Measurements from ENCODE around the gene TKT. TPM values are rescaled to one million over a fixed set of nuclear protein-coding genes. Genes with fewer than 3 reads are reported as not detected.
A peak's percentile ranks its signal among the peaks of the same experiment; 100 is the strongest.

Gene TKT
- total RNA-seq, 4 donors from 2014 or later = 97.3 to 338 (median 167) TPM

- in situ Hi-C loops (cut with MboI; ENCODE audit: low pct_ligation_motif_present in 1 of 4, low pct_unique_long_range_greater_than_20kb in 1 of 4, low sequenced_read_pairs in 3 of 4) = no loop called here
- no peak overlapping the region for H3K4me3 ChIP-seq
- peaks cover 0 to 38% (median 11%) of the 10 kb centered on the region in 4 donors for H3K36me3 ChIP-seq
- H3K4me1 ChIP-seq = no peaks in the 10 kb centered on the region
- DNase-seq = no peak
- 85 to 92% methylated on average over 4 to 15 of the region's 15 CpGs for WGBS, 2 donors (ENCODE audit: low coverage in 1 of 2)
- no peaks in the 10 kb centered on the region for H3K27me3 ChIP-seq
- H3K27ac ChIP-seq = no peak overlapping the region
- intact Hi-C loops (cut with DNase I; ENCODE audit: low total_unique reads) = no loop called here
- TF ChIP-seq EP300 (IDR thresholded peaks at IDR 0.05; ENCODE audit: low read depth) (no peak), POLR2AphosphoS5 (IDR thresholded peaks at IDR 0.05) (no peak), CTCF (IDR thresholded peaks at IDR 0.05) (no peak), POLR2A (IDR thresholded peaks at IDR 0.05) (no peak)
- no peaks in the 10 kb centered on the region for H3K9me3 ChIP-seq
Measured at GRCh38 chr3:53178246-53178645, 77.6 kb downstream of the TKT start.

- in situ Hi-C loops (cut with MboI; ENCODE audit: low pct_ligation_motif_present in 1 of 4, low pct_unique_long_range_greater_than_20kb in 1 of 4, low sequenced_read_pairs in 3 of 4) = no loop called here
- DNase-seq = no peak
- TF ChIP-seq EP300 (IDR thresholded peaks at IDR 0.05; ENCODE audit: low read depth) = no peak
- no peak for TF ChIP-seq POLR2A (IDR thresholded peaks at IDR 0.05)
- TF ChIP-seq CTCF (IDR thresholded peaks at IDR 0.05) = no peak
- TF ChIP-seq POLR2AphosphoS5 (IDR thresholded peaks at IDR 0.05) = no peak
- no peaks in the 10 kb centered on the region for H3K9me3 ChIP-seq
- peaks cover 0 to 10% (median 3%) of the 10 kb centered on the region in 4 donors for H3K4me1 ChIP-seq
- intact Hi-C loops (cut with DNase I; ENCODE audit: low total_unique reads) = no loop called here
- H3K27me3 ChIP-seq = no peaks in the 10 kb centered on the region
- peaks cover 0 to 25% (median 8%) of the 10 kb centered on the region in 4 donors for H3K36me3 ChIP-seq
- WGBS, 2 donors (ENCODE audit: low coverage in 1 of 2) = 82% methylated on average over 5 of the region's 9 CpGs; no CpG with 5 or more reads in 1 of the 2 donors
- peak overlapping the region in 1 of 4 donors; percentile 71 for H3K27ac ChIP-seq
- H3K4me3 ChIP-seq = no peak overlapping the region
Measured at GRCh38 chr3:53175613-53176540, 79.9 kb downstream of the TKT start.

Small RNA genes within 50 kb of the gene (small RNA-seq; reads per million reads assigned to genes)
- gene RF00019 = 0 reads per million in 4 donors

Other genes starting within 250 kb of the TKT start
- gene SFMBT1, start 209.9 kb downstream of the TKT start, total RNA-seq = 10 to 100 TPM in 2 of 4 donors, 1 to 10 TPM in 2; 1.9 to 33.0 (median 18.1) TPM
- gene RFT1, start 125.6 kb downstream of the TKT start, total RNA-seq = 10 to 100 TPM in 1 of 4 donors, 1 to 10 TPM in 3; 2.2 to 10.3 (median 8.5) TPM
- 10 to 100 TPM; 43.8 to 78.9 (median 55.9) TPM for gene PRKCD, start 94.8 kb downstream of the TKT start, total RNA-seq
- gene DCP1A, start 91.5 kb upstream of the TKT start, total RNA-seq = 10 to 100 TPM; 11.6 to 22.4 (median 17.2) TPM
- 10 to 100 TPM; 12.7 to 98.9 (median 25.0) TPM for gene CACNA1D, start 238.6 kb upstream of the TKT start, total RNA-seq

Measured in transverse colon (tissue), 4 donors.